GM21619 (cell line): Measurements from ENCODE around the gene GPC6.

Experiments
- ATAC-seq: cut with Tn5 transposase; IDR thresholded peaks from one replicate; pipeline ENCODE4 v1.9.1; 2021; ENCODE audit not compliant: unreplicated experiment

Gene GPC6

GRCh38 chr13:94371855-94372254 lies 1145.2 kb downstream of the GPC6 start:
- no peak for ATAC-seq

DNA sequence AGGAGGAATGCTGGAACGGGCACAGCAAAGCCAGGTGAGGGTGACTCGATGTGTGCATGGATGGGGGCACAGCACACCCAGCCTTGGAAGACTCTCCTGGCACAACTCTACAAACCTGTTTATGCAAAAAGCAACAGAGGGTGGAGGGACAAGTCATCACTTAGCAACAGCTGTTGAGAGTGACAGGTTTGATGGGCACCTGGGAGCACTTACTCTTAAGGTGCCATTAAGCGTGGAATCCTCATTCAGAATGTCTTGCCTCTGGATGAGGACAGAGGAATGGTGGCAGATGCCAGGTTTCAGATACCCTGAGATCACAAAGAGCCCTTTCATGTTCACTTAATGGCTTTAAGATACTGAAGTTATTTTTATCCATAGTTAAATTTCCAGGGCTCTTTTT lies 1155.9 kb downstream of the GPC6 start:
- no peak for ATAC-seq

GRCh38 chr13:94382960-94383359 lies 1156.4 kb downstream of the GPC6 start:
- no peak for ATAC-seq

- ATAC-seq, result no peak
Measured at GRCh38 chr13:94384231-94384905, 1157.8 kb downstream of the GPC6 start.

- no peak for ATAC-seq
Measured at GRCh38 chr13:94387047-94387446, 1160.4 kb downstream of the GPC6 start.

- ATAC-seq, result no peak
Measured at GRCh38 chr13:94389604-94390351, 1163.2 kb downstream of the GPC6 start.

DNA sequence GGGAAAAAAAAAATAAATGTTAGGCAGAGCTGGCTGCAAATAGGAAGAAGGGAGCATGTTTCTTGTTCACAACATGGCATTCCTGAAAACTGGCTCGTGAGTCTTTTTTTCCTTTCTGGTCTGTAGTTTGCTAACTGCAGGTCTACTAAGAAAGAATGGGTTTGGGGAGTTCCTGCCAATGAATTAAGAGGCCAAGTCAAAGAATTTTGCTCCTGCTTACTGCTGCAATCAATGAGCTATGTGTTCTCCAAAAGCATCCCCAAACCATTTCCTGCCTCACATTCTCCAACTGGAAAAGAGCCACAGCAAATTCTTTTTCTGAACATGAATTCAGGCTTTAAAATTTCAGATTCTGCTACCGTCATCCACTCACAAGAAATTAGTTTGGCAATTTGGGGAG lies 1164.3 kb downstream of the GPC6 start:
- no peak for ATAC-seq

- no peak for ATAC-seq
Measured at GRCh38 chr13:94394723-94395122, 1168.1 kb downstream of the GPC6 start.

GRCh38 chr13:94395860-94396259 lies 1169.3 kb downstream of the GPC6 start:
- no peak for ATAC-seq

DNA sequence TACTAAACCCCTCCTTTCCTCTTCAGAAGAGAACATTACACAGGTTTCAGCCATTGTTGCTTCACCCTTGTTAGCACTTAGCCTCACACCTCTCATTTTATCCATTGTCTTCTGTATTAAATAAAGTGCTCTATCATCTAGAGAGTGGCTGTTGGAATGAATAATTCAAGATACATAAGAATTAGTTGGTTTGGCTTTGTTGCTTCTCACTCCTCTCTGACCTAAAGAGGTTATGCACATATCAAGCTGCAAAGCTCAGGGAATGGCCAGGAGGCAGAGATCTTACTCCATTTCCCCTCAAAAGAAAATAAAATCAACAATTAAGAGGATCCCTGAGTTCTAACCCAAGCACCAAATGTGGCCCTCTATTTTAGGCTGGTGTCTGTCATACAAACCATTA lies 1173.2 kb downstream of the GPC6 start:
- ATAC-seq, result no peak

DNA sequence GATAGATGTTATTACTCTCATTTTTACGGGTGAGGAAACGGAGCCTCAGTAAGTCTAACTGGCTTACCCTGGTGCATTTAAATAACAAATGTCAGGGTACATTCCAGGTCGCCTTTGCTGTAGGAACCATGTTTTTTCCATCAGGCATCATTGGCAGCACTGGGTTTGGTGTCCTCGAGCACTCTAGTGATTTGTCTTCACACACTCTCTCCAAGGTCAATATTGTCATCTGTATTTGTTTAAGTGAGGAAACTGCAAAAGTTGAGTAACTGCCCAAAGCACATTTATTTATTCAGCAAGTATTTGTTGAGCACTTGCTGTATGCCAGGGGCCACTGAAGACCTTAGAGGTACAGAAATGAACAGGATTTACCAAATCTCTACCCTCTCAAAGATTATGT lies 1174.3 kb downstream of the GPC6 start:
- no peak for ATAC-seq

- no peak for ATAC-seq
Measured at GRCh38 chr13:94408314-94409036, 1181.9 kb downstream of the GPC6 start.

GRCh38 chr13:94411747-94412146 lies 1185.1 kb downstream of the GPC6 start:
- no peak for ATAC-seq

- no peak for ATAC-seq
Measured at GRCh38 chr13:94412870-94413597, 1186.4 kb downstream of the GPC6 start.

- ATAC-seq, result no peak
Measured at GRCh38 chr13:94413598-94413944, 1187.0 kb downstream of the GPC6 start.

GRCh38 chr13:94414141-94414540 lies 1187.5 kb downstream of the GPC6 start:
- ATAC-seq, result no peak

DNA sequence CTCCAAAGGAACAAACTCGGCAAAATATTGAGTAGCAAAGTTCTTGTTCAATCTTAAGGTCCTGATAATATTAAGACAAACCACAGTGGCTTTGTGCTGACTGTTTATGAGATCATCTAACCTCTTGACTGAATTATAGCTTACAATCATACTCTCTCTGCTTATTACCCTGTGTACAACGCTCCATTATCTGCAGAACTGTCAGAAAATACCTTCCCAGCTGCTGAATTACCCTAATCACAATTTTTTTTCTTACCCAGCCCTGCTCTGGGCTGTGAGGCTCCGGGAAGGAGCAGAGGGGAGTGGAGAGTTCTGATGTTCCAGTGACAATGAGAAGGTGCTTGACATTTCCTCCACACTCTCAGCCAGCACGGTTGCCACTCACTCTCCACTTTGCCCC lies 1188.1 kb downstream of the GPC6 start:
- ATAC-seq, result no peak

DNA sequence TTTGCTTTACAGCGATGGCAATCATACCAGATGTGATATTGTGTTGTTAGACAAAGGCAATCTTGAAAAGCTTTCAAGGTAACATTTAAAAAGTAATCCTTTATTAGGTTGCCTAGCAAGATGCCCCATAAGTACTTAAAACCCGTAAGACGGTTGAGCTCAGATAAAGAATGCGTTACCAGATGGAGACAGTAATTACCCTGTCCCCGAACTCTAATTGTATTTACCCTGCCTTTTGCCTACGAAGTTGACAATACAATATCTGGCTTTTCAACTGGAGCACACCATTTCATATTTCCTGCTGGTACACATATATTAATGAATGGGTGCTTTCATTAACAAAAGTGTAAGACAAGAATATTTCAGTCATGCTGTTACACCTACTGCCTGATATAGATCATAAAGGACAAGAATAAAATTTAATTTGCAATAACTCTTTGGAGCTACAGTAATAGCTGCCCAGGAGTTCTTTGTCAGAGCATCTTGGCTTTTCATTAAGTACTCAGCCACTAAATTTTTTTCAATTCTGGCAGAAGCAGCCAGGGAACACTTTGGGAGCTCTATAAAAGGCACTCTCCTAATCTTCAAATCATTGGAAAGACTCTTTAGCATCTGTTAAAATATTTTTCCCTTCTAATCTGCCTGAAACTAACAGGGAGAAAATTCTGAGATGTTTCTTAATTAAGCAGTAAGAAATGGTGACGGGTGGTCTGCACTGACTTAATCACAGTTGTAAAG lies 1189.1 kb downstream of the GPC6 start:
- ATAC-seq, result no peak

DNA sequence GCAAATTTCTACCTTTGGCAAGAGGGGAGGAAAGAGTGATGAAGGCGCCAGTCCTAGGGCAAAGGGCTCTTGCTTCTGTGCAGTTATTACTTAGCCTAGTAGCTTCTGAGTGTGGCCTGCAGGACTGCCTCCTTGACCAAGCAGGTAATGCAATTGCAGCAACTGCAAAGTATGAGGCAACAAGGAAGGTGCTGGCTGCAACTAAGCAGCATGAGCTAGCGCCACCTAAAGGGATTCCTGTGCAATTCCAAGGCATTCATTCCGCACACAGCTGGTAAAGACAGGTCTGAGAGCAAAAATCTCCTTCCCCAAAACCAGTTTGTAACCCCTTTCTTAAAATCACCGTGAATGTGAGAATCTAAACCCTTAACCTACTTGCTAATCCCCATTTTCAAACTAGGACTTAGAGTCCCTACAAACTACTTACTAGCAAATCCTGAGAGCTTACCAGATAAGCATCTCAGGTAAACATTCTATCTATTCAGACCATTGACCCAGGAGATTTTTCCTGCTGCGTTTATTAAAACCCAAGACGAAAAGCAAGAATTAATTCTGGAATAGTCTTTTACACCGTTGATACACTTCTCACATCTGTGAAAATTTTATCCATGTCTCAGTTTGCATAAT lies 1190.0 kb downstream of the GPC6 start:
- ATAC-seq, result no peak

GRCh38 chr13:94417294-94417693 lies 1190.7 kb downstream of the GPC6 start:
- ATAC-seq, result no peak
